HG03060 (cell line): ENCODE data around the gene AMER2.
"Not testable (repeated sequence)": the region's sequence is repeated elsewhere in the genome, so short reads cannot be mapped to it uniquely, and the experiment has no call there.

Source experiments
- ATAC-seq: cut with Tn5 transposase; IDR thresholded peaks from one replicate; pipeline ENCODE4 v1.9.1; 2021; ENCODE audit warnings: low read depth, moderate number of reproducible peaks; ENCODE audit not compliant: unreplicated experiment

The AMER2 gene

DNA sequence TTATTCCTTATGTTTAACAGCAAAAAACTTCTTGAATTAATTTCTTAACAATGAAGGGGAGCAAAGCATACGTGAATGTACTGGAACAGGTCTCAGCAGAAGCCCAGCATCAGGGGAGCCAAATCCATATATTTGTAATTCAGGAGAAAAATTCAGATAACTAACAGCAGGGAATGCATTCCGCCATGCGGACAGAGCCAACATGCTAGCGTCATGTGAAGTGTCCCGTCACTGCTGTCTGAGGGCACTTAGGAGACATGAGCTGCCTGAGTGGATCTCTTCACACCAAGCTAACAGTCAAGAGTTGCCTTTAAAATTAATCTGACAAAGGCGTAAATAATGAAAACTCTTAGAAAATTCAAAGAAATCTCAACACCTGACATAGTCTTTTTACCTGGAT lies 6.4 kb downstream of the AMER2 start:
- no peak for ATAC-seq

DNA sequence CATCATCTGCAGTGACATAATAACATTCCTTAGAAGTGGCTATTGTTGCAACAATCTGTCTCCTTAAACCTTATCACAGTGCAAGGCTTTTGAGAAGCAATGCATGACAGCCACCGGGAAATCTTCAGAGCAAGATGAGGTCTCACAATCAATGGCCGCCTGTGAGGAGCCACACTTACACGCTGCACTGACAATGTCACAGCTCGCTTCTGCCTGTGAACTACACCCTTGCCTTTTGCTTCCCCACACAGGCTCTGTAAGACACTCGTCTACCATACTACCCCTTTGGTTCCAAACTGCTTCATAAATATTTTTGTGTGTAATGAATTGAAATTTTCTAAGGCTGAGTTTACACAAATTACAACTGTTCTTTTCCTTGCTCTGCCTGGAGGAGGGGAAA lies 6.9 kb downstream of the AMER2 start:
- not testable (repeated sequence) for ATAC-seq

DNA sequence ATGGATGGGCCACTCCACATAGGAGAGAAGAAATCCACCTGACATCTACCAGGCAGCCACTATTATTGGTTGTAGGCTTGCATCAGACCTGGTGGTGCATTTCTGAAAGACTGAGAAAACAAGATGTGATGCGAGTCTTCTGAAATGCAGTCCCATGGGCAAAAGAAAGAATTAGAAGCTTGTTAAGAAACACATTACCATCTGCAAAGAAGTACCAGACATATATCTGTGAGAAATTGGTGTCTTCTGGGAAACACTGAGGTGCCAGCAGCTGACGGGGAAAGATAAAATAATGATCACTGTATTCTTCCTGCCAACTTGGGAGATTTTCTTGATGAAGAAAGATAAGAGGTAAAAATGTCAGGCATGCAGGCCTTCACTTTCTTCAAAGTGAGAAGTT lies 14.4 kb downstream of the AMER2 start:
- no peak for ATAC-seq

DNA sequence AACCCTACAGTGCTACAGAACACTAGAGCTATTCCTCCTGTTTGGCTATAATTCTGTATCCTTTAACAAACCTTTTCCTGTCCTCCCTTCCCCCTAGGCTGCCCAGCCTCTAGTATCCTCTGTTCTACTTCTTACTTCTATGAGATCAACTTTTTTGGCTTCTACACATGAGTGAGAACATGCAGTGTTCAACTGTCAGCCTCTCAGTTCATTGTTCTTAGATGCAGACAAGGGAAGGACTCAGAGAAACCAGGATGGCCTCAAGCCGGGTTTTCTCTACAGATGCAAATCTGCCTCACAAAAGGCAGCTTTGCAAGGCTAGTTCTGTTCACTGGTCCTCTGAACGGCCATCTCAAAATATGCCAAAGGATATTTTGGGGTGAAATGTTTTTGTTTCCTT lies 18.4 kb downstream of the AMER2 start:
- no peak for ATAC-seq

DNA sequence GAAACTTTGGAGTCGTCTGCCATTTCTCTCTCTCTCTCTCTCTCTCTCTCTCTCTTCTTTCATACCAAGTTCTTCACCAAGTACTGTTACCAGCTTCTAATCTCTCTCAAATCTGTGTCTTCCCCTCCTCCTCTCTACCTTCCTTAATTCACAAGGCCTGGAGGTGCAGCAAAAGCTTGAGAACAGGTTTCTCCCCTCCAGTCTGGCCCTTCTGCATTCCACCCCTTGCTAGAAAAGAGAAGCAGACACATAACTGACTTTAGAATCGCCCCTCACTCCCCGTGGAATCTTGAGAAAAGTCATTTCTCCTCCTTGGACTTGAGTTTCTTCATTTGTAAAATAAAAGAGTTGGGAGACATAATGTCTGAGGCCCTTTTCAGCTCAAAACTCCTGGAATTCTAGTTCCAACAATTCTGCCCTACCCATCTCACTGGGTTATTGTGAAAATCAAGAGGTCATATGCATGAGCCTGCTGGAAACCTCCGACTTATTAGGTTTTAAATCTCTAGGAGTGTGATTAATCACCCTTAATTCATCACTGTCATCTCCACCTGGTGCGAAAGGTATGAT lies 20.4 kb downstream of the AMER2 start:
- ATAC-seq, result no peak

DNA sequence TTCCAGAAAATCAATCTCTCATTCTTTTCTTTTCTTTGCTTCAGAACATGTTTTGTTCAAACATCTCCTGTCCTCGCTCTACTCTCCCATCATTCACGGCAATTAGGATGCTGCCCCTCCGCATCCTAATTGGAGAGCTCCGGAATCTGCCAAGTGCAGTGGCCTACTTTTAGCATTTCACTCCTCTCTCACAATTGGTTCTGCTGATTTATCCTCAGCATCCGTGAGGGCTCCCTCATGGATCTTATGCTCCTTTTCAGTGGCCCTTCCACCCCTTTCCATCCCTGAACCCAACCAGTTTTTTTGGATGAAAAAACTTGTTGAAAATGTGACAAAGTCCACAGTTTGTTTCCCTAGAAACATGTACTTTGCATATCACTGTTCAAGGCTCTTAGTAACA lies 22.4 kb downstream of the AMER2 start:
- ATAC-seq, result no peak

DNA sequence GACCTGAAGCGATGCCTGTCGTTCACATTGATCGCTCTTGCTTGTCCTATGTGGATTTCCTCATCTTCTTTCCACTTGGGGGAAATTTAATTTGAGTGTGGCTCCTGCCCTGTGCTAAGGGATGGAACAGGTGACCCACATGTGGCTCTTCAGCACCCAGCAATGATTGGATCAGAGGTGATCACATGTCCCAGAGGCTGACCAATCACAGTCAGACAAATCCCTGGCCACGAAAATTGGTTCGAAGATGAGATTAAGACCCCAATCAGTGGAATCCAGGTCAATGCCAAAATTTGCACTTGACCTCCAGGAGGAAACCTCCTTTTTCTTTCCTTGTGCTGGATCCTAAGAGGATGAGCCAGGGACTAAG lies 23.7 kb downstream of the AMER2 start:
- no peak for ATAC-seq

DNA sequence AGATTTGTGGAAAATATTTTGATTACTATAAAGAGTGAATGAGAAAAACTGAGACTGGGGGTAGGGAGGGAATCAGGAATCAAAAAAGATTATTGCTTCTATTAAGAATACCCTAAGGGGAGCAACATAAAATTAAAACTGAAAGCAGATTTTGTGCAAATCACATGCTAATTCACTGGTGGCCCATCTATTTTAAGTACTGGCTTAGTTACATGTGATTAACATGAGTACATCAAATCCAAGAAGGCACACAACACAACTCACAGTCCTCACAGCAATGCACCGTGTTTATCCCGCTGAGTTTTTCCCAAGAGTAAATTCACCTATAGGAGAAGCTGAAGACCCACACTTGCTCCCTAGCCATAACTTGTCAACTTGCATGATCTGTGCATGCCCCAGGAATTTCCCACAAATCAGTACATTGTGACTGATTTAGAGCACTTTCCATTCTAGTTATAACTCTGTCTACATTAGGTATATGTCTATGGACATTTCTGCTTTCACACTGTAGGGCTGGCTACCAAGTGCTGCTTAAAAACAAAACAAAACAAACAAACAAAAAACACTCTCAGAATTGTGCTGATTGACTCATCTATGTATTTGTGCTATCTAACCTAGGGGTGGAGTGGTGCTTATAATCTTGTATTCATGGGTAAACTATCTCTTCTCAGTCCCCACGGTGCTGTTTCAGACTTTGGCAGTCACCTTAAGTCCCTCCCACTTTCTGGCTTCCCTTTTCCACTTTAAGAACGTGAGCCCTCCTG lies 24.3 kb downstream of the AMER2 start:
- no peak for ATAC-seq

DNA sequence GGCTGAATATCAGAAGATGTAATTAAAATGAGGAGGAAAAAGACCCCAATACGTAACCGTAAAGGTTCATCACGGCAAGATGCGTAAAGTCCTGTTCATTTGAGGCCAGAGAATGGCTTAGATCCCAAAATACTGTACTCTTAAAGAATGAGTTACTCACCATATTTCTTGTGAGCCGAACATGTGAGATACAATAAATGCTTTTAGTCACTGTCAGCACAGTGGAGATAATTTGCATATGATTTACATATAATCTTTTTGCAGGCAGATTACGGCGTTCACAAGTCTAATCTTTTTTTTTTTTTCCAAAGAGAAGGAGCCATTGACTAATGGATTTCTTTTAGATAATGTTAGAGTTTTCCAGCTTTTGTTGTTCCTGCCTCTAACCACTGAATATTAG lies 28.4 kb downstream of the AMER2 start:
- no peak for ATAC-seq

DNA sequence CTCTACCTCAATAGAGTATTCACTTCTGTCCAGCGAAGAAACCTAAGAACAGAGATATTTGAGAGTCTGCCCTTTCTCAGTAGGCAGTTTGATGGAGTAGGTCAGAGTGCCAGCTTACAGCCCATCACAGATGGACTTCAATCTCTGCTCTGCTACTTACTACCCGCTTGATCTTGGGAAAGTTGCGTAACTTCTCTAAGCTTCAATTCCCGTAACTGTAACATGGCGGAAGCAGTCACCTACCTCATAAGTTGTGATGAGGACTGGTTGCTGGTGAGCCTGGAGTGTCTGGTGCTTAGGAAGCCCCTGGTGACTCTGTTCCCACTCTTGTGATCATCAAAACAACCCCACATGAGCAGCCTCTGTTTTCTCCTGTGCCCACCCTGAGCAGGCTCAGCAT lies 31.0 kb downstream of the AMER2 start:
- no peak for ATAC-seq

DNA sequence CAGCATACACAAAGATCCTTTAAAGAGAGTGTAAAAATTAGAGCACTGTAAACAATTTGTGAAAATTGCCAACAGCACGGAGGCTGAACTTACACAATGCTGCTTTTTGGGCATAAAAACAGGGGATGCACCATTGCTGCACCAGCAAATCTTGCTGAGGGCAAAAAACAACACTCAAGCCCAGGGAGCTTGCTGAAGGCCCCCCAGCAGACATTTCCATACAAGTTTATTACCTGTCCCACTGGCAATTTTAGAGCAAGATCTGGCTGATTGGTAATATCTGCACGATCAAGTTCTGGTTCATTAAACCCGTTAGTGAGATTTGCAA lies 34.3 kb downstream of the AMER2 start:
- ATAC-seq, result no peak

DNA sequence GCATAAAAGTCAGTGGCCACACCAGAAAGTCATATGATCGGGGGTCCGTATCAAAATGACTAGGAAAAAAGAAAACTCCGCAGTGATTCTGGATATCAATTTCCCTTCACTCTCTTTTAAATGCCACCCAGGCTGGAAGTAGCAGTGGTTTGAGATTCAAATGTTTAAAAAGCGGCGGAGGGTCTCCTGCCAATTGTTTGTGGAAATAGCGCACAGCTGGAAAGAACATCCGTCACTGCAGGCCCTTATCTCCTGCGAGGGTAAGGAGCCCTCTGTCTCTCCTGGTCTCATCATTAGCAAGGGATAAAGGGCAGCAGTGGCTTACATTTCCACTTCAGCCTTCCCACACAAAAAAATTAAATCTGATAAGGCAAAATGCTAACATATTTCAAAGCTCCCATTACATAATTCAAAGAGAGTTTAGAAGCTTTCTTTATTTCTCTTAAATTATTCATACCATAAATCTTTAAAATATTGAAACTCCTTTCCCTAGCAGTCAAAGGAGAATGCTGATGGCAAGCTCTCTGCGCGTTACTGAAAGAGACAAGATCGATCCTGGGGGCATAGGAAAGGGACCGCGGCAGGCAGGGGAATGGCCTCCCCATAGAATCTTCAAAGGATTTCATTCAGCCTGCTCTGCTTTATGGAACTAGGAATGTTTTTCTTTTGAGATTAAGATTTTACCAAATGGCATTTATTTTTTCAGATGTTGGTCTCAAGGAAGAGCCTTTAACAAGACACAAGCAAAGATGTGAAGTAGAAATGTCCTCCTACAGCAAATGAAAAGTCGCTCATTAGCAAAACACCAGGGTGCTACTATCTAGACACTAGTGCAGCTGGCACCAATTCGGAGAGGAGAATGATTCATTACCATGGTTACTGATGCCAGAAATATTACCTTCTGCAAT lies 35.0 kb downstream of the AMER2 start:
- ATAC-seq, result no peak

DNA sequence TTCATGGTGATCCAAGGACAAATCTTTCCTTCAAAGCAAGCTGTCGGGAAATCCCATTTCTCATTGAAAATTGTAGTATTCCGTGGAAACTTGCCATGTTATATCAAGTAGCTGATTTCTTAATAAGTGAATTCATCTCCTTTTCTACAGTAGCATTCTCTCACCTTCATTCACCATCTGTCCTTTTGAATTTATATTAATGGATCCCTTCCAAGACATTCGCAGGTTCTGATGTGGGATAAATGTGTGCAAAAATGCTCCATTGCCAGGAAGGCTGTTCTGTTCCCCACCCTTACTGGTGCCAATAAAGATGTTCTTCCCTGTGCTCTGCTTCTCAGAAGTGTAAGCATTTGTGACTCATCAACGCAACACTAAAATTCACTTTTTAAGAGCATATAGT lies 36.2 kb downstream of the AMER2 start:
- no peak for ATAC-seq

DNA sequence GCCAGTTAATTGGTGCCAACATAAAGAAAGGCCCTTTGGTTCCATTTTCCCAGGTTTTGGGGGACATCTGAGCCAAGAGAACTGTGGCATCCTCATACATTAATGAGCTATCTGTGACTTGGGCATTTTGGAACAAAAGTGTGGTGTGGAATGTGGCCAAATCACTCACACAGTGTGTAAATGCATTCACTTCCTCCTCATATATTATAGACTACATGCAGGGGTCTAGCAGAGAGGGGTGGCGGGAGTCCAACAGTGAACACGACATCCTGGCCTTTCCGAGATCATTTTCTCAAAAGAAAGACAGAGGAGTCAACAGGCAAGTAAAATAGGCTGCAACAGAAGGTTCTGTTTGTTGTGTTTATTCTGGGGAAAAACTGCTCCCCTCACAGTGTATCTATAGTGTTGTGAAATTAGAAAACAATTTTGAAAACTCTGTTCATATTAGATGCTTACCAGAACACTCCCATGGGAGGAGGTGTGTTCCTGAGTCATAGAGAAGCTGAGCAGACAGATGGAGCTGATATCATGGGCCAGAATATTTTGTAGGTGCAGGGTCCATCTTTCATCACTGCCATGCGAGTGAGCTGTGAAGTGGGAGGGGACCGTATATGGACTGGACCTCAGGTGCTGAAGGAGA lies 39.2 kb downstream of the AMER2 start:
- no peak for ATAC-seq

DNA sequence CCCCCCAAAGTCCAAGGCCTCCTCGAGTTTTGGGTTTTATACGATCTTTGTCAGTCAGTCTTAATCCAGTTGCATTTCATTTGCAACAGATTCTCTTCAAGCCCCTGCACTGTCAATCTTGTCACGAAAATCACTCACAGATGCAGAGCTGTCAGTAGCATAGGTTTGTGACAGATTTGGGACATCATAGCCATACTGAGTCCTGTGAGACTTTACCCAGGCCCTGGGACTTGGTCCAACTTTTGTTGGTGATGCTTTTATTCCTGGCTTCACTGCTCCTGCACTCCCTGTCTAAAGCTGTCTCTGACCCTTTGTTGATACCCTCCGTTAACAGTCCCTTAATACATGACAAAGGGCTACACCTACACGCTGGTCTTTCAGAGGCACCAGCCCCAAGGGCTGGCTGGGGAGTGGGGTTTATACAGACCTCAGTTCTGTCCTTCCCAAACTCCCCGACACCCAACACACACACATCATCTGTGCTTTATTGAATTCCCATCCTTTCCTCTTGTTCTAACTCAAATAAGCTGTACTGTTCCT lies 40.1 kb downstream of the AMER2 start:
- ATAC-seq, result no peak

DNA sequence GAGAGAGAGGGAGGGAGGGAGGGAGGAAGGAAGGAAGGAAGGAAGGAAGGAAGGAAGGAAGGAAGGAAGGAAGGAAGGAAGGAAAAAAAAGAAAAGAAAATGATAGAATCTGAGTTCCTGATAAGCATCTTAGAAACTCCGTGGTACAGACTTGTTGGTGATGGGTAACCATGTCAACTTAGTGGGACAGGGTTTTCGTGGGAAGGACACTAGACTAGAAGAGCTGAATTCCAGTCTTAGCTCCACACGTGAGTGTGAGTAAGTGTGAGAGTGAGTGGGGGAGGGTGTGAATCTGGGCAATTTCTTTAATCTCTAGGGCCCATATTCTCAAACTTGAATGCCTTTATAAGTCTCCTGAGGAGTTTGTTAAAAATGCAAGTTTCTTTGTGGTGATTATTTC lies 41.1 kb downstream of the AMER2 start:
- no peak for ATAC-seq

DNA sequence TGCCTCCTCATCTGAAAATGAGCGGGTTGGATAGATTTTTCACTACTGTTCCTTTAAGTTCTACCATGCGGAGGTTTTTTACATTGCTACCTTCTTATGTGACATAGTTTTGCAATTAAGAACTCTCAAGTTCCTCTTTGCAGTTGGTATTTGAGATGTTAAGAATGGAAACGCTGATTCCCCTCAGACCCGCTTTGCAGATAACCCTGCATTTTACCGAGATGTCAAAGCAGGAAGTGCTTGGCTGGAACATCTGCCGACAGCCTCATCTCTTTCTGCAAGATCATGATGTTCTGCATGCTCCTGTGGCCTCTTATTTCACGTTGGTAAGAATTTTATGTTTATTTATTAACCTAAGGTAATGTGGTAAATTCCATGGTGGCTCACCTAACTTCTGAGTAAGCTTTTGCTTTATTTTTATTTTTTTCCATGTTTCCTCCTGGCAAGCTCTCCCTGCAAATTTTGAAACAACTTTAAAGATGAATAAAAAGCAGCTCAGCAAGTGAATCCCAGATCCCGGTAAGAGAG lies 53.6 kb downstream of the AMER2 start:
- ATAC-seq, result no peak

DNA sequence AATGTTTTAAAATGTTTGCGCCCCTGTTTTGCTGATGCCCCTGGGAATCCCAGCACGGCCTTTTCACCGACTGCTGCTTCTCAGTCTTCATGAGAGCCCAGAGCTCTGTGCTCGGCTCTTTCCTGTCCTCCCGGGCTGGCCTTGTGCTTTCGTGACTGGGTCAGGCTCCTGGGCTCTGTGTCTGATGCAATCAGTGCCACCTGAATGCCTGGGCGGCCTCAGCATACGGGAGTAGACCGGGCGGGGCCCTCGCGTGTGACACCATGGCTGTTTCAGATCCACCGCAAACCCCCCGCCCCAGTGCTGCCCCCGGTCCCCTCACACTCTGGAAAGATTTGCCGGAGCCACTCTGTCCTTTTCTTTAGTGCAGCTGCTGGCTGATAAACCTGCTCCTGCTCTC lies 54.8 kb downstream of the AMER2 start:
- ATAC-seq, result no peak

DNA sequence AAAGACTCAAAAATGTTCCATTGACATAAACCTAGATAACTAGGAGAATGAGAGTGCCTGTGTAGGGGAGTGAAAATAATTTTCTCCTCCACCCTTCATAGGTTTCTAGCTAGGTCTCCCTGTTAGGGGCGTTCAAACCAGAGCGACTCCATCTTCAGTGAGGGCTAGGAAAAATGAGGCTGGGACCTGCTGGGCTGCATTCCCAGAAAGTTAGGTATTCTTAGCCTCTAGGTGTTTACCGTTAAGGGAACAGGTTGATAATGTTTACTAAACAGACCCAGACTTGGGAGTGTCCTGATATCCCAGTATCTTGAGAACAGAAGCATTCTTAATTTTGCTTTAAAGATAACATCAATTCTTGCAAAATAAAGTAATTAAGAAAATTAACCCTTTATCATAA lies 56.0 kb downstream of the AMER2 start:
- no peak for ATAC-seq

DNA sequence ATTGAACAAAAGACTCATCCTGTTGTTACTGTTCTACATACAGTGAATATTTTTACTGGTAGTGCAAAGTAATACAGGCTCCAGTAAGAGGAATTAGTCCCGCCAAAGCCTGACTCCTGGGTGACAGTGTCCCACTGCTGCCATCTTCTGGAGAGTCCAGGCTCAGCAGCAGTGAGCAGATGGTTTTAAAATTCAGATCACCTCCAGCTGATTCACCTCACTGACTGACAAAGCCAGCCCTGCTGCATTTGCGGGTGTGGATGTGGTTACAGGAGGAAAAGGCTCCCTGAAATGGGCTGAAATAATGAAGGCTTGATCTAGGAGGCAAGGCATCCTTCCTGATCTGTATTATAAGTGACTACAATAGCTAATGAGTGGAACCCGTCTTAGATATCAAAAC lies 57.9 kb downstream of the AMER2 start:
- no peak for ATAC-seq
